GM18511 (cell line): ENCODE results near the gene CTCF.
A peak's percentile ranks its signal among the peaks of the same experiment; 100 is the strongest.

ENCODE experiments used
- ATAC-seq: cut with Tn5 transposase; IDR thresholded peaks from one replicate; pipeline ENCODE4 v1.9.1; 2021; ENCODE audit warnings: mild to moderate bottlenecking, moderate library complexity; ENCODE audit not compliant: unreplicated experiment

The CTCF gene

GRCh38 chr16:67594256-67594915 is 32.1 kb downstream of the CTCF start:
- no peak for ATAC-seq

DNA sequence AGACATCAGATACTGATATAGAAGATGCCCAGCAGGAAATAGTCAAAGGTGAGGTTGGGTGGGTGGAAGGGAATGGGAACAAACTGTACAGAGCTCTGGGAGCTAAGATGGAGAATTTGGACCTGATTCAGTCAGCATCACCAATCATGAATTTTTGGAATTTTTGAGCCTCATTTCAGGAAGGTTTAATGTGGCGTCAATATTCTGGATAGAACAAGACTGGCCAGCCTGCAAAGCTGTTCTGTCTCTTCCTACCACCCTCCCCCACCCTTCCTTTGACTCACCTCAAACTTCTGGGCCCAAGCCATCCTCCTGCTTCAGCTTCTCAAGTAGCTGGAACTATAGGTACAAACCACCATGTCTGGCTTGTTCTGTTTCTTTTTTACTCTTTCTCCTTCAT is 32.6 kb downstream of the CTCF start:
- no peak for ATAC-seq

DNA sequence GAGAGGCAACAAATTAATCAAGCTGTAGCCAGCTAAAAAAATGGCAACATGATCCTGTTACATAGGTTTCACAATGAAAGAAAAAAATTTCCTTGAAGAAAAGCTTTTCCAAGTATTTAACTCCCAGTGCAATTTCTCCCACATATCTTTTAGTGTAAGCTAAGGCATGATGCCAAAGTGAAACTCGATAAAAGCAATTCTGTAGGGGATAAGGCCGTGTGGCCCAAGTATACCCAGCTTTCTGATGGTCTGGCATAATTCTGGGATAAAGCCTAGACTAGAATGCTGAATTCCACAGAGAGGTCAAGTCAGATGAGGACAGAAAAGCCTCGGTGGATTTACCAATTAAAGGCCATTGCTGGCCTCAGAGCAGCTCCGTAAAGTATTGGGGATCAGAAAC is 36.2 kb downstream of the CTCF start:
- no peak for ATAC-seq

GRCh38 chr16:67605641-67606040 is 43.3 kb downstream of the CTCF start:
- no peak for ATAC-seq

DNA sequence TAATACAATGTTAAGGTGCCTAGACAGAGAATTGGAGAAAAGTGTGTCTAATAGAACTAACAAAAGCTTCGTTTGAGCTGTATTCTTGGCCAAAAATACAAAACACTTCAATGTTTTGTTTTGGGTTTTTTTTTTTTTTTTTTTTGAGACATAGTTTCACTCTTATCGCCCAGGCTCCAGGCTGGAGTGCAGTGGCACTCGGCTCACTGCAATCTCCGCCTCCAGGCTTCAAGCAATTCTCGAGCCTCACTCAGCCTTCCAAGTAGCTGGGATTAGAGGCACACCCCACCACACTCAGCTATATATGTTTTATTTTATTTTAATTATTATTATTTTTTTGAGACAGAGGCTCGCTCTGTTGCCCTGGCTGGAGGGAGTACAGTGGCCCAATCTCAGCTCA is 44.3 kb downstream of the CTCF start:
- no peak for ATAC-seq

GRCh38 chr16:67608364-67608763 is 46.0 kb downstream of the CTCF start:
- ATAC-seq = no peak

- no peak for ATAC-seq
Measured at GRCh38 chr16:67613808-67614207, 51.5 kb downstream of the CTCF start.

- no peak for ATAC-seq
Measured at GRCh38 chr16:67628216-67628615, 65.9 kb downstream of the CTCF start.

DNA sequence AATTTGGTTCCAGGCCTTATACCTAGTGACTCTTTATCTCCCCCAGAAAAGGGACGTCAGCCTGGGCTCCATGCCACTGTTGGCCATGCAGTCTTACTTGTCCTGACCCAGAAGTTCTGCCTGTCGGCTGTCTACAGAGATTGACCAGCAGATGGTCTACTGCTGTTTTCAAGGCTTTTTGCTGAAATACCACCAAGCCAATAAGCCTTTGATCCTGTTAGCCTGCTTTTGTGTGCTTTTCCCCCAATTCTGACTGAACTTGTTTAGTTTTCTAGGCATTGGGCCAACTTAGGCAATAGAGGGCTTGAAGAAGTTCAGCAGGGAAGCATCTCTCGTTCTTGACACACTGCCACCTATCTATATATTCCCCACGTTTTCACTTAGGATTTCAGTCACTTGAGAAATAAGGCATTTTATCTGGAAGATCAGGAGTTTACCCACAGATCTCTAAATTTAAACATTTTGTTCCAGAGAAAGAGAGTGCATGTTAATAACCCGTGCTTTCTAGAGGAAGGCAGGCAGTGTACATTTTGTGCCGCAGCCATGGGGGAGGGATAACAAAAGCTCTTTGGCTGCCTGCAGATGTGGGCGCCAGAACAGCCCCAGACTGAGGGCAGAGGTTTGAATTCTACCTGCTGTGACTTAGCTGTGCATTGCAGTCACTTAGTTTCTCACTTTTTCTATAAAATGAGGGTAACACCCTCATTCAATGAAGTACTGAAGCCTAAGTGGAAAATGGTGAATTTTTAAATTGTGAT is 70.3 kb downstream of the CTCF start:
- no peak for ATAC-seq

DNA sequence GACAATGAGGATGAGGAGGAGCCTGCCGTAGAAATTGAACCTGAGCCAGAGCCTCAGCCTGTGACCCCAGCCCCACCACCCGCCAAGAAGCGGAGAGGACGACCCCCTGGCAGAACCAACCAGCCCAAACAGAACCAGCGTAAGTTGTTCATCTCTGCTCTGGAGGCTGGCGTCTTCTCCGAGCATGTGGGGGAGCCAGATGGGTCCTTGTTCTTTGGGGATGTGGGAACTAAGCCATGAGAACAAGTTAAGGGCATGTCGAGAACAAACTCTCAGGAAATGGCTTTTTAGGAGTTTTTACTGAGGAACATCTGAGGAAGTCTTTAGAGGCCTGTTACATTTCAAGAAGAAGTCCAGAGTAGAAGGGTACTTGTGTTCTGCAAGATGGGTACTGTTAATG is 74.4 kb downstream of the CTCF start:
- ATAC-seq = no peak

DNA sequence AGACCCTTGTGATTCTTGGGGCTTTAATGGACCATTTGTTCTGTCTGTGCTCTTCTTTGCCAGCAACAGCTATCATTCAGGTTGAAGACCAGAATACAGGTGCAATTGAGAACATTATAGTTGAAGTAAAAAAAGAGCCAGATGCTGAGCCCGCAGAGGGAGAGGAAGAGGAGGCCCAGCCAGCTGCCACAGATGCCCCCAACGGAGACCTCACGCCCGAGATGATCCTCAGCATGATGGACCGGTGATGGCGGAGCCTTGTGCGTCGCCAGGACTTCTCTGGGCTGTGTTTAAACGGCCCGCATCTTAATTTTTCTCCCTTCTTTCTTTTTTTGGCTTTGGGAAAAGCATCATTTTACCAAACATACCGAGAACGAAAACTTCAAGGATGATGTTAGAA is 75.3 kb downstream of the CTCF start:
- no peak for ATAC-seq

- no peak for ATAC-seq
Measured at GRCh38 chr16:67641779-67642708, 79.7 kb downstream of the CTCF start.

- no peak for ATAC-seq
Measured at GRCh38 chr16:67644038-67644437, 81.7 kb downstream of the CTCF start.

GRCh38 chr16:67645397-67646121 is 83.2 kb downstream of the CTCF start:
- ATAC-seq = peak; percentile 38

GRCh38 chr16:67647111-67647651 is 84.9 kb downstream of the CTCF start:
- ATAC-seq = no peak

- no peak for ATAC-seq
Measured at GRCh38 chr16:67647681-67648080, 85.4 kb downstream of the CTCF start.

DNA sequence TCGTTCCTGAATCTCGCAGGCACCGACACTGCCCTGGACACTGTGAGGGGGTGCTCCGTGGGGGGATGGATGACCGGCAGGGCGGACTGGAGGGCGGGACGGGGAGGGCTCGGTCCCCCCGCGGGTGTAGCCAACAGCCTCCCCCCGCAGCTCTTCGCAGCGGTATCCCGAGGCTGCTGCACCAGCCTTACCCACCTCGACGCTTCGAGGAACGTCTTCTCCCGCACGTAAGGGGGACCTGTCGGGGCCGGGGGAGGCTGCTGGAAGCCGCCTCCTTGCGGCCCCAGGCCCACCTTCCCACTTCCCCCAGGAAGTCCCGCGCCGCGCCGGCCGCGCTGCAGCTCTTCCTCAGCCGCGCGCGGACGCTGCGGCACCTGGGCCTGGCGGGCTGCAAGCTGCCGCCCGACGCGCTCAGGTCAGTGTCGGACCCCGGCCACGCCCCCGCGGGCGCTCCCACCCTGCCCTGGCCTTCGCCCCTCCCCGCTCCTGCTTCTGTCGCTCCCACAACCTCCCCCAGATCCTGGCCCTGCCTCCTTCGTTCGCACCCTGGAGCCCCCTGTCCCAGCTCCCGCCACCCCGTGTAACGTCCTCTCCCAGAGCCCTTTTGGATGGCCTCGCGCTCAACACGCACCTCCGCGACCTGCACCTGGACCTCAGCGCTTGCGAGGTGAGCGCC is 85.9 kb downstream of the CTCF start:
- no peak for ATAC-seq

GRCh38 chr16:67648764-67649407 is 86.6 kb downstream of the CTCF start:
- ATAC-seq = no peak

- no peak for ATAC-seq
Measured at GRCh38 chr16:67649494-67649931, 87.2 kb downstream of the CTCF start.
